ENCODE measurements around the gene PCSK6. TPM values are rescaled to one million over a fixed set of nuclear protein-coding genes. Genes with fewer than 3 reads are reported as not detected.

The PCSK6 gene
- total RNA-seq, 2 experiments from 2014 or later: 2.7 to 3.0 TPM

DNA sequence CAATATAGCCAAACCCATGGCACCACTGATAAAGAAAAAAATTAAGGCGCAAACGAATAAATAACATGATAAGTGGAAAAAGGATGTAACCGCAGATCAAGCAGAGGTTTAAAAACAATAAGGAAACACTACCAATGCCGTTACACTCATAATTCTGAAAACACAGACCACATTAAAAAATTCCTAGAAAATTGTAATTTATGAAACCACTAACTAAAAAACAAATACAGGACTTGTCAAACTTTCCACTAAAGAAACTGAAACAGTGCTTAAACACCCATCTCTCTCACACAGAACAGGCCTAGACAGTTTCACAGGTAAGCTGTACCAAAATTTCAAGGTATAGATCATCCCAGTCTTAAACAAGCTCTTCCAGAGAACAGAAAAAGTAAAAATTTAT lies 28.4 kb downstream of the PCSK6 start:
- Mint-ChIP-seq H3K9me3 (peaks cover 6% of the 10 kb centered on the region), H3K27ac (peak overlapping the region; percentile 80), H3K36me3 (ENCODE audit: low read depth) (no peaks in the 10 kb centered on the region), H3K4me3 (no peak overlapping the region), H3K27me3 (peaks cover 18% of the 10 kb centered on the region), H3K4me1 (ENCODE audit: low read depth) (peaks cover 19% of the 10 kb centered on the region)
- ChIA-PET CTCF (interaction anchor here (1.2 kb wide), 1 partner anchor 41 kb away, joined by 4 read pairs; no protein-coding TSS in a partner anchor), POLR2A (interaction anchor here (0.9 kb wide), 1 partner anchor 9 kb away, joined by 3 read pairs; no protein-coding TSS in a partner anchor)
- TF ChIP-seq, protein P1, sequence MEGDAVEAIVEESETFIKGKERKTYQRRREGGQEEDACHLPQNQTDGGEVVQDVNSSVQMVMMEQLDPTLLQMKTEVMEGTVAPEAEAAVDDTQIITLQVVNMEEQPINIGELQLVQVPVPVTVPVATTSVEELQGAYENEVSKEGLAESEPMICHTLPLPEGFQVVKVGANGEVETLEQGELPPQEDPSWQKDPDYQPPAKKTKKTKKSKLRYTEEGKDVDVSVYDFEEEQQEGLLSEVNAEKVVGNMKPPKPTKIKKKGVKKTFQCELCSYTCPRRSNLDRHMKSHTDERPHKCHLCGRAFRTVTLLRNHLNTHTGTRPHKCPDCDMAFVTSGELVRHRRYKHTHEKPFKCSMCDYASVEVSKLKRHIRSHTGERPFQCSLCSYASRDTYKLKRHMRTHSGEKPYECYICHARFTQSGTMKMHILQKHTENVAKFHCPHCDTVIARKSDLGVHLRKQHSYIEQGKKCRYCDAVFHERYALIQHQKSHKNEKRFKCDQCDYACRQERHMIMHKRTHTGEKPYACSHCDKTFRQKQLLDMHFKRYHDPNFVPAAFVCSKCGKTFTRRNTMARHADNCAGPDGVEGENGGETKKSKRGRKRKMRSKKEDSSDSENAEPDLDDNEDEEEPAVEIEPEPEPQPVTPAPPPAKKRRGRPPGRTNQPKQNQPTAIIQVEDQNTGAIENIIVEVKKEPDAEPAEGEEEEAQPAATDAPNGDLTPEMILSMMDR (IDR thresholded peaks at IDR 0.05): no peak
- intact Hi-C loops (cut with micrococcal nuclease): loop anchor here (10.0 kb wide), 1 partner anchor 56 kb away; no protein-coding TSS in a partner anchor
- no peak for DNase-seq
- ATAC-seq: peak; percentile 87

DNA sequence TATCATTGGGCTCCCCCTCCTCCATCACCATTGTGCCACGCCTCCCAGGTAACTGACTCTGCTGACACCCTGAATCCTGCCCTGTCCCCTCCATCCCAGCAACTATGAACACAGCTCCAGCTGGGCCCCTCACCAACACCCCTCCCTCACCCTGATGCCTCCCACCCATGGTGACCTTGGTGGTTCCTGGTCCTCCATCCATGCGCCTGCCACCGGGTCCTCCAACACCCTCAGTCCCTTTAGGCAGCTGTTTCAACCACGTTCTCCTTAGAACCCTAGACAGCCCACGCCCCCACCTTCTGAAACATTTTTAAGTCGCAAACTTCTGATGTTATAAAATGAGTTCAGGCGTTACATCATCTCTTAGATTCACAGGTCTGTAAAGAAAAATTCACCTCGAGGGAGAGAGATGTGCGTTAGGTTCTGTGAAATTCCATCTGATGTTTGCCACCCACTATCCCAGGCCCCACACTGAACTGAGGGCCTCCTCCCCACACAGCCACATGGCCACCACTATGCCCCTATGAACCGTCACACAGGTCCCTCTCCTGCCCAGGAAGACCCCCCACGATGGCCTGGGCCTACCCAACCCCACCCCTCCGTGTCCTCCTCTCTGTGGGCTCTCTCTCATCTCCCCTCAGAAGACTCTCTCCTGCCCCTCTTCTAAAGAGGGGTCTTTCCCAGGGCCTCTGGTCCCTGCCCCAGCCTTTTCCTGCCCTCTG lies 29.8 kb downstream of the PCSK6 start:
- no peak overlapping the region for H3K4me3 Mint-ChIP-seq
- ATAC-seq (no peak), DNase-seq (no peak)
- peak overlapping the region; percentile 47 for H3K27ac Mint-ChIP-seq
- intact Hi-C loops (cut with micrococcal nuclease): loop anchor here (10.0 kb wide), 1 partner anchor 55 kb away; no protein-coding TSS in a partner anchor
- no peaks in the 10 kb centered on the region for H3K9me3 Mint-ChIP-seq
- CTCF ChIA-PET: no interaction called here
- POLR2A ChIA-PET: no interaction called here
- H3K36me3 Mint-ChIP-seq (ENCODE audit: low read depth): no peaks in the 10 kb centered on the region
- H3K27me3 Mint-ChIP-seq: peaks cover 15% of the 10 kb centered on the region
- H3K4me1 Mint-ChIP-seq (ENCODE audit: low read depth): peaks cover 25% of the 10 kb centered on the region
- TF ChIP-seq, protein P1 (IDR thresholded peaks at IDR 0.05): no peak

DNA sequence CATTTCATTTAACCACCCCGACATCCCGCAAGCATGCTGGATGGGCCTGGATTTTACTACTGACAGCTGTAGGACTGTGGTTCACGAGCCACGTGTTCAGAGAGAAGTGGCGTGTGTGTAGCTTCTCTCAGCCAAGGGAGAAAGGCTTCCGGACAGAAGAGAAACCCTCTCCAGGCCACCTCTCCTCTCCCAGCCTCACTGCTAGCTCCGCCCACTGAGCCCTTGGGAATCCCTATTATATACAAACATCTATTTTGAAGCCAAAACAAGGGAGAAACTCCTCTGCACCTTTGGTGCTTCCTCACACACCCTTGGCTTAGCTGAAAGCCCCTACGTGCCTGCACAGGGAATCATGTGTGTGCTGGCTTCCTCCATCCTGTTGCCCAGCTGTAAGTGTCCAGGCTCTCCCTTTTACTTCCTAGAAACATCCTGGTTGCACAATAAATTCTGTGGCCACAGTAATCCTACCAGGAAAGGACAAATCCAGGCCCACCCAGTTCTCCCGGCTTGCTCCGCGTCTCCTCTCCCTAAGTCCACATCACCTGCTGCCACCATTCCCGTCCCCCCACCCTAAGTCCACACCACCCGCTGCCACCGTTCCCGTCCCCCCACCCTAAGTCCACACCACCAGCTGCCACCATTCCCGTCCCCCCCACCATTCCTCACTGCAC lies 30.5 kb downstream of the PCSK6 start:
- TF ChIP-seq, protein P1 (IDR thresholded peaks at IDR 0.05): no peak
- Mint-ChIP-seq H3K9me3 (no peaks in the 10 kb centered on the region), H3K27ac (peak overlapping the region; percentile 47), H3K4me1 (ENCODE audit: low read depth) (peaks cover 25% of the 10 kb centered on the region), H3K36me3 (ENCODE audit: low read depth) (no peaks in the 10 kb centered on the region), H3K27me3 (peaks cover 15% of the 10 kb centered on the region), H3K4me3 (no peak overlapping the region)
- no peak for ATAC-seq
- no peak for DNase-seq
- POLR2A ChIA-PET: no interaction called here
- intact Hi-C loops (cut with micrococcal nuclease): no loop called here
- CTCF ChIA-PET: no interaction called here

DNA sequence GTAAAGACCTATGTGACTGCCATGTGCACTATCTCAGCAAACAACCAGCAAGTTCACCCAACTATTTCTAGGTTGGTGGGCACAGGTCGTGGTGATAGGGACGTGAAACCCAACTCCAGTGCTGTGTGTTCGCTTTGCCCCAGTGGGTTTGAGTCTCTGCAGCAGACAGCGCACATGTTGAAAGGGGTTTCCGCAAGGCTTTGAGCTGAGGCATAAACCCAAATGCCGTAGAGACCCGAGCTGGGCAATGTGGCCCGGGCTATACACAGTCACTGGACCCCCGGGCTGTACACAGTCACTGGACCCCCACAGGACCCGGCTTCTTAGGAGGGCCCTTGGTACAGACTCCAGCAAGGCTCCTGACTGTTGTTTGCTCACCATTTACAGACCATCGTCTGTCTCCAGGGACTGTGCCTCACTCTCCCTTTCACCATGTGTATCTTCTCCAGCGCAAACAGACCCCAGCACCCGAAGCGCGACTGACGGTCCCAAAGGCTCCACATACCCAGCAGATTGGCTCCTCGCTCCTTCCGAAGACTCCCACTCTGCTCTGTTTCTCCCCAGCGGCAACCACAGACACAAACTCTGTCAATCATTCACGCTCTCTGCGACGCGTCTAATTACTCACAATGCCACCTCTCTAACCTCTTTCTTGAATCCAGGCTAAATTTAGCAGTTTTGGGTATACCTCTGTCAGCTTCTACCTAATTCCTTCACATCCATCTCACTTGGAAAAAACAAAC lies 31.2 kb downstream of the PCSK6 start:
- TF ChIP-seq, protein P1 (IDR thresholded peaks at IDR 0.05): no peak
- peaks cover 25% of the 10 kb centered on the region for H3K4me1 Mint-ChIP-seq (ENCODE audit: low read depth)
- CTCF ChIA-PET: interaction anchor here (1.2 kb wide), 1 partner anchor 156 kb away, joined by 3 read pairs; no protein-coding TSS in a partner anchor
- POLR2A ChIA-PET: no interaction called here
- H3K36me3 Mint-ChIP-seq (ENCODE audit: low read depth): no peaks in the 10 kb centered on the region
- ATAC-seq (no peak), DNase-seq (no peak)
- no peaks in the 10 kb centered on the region for H3K9me3 Mint-ChIP-seq
- H3K27me3 Mint-ChIP-seq: peaks cover 14% of the 10 kb centered on the region
- H3K4me3 Mint-ChIP-seq: no peak overlapping the region
- intact Hi-C loops (cut with micrococcal nuclease): no loop called here
- no peak overlapping the region for H3K27ac Mint-ChIP-seq
